Measurements from ENCODE around the gene ALDH1A3. TPM values are rescaled to one million over a fixed set of nuclear protein-coding genes. Genes with fewer than 3 reads are reported as not detected.

The ALDH1A3 gene
- total RNA-seq, 1 donor from 2014 or later = 210 TPM

DNA sequence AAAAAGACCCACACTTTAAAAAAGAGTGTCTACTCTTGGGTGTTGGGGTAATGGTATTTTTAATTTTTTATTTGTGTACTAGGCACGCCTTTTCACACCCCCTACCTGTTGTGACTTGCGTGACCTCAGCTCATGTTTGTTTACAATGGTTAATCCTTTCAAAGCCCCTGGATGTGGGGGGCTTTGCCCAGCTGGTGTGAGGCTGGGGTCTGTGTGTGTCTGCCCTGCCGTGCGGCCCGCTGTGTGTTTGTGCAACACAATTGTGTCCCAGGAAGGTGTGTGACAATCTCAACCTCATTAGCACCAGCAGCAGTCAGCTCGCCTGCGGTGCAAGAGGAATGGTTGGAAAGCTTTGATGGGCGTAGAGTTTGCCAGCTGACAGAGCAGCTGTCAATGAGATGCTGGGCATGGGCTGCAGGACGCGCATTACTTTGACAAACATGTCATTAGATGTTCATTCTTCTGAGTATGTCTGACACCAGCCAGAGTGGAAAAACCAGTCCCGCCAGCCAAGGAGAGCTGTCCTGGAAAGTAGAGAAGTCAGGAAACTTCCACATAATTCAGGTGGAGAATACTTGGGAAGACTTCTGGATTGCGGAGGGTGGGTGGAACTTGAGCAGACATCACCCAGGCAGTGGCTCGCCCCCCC, 49.1 kb downstream of the ALDH1A3 start:
- TF ChIP-seq, protein P1, sequence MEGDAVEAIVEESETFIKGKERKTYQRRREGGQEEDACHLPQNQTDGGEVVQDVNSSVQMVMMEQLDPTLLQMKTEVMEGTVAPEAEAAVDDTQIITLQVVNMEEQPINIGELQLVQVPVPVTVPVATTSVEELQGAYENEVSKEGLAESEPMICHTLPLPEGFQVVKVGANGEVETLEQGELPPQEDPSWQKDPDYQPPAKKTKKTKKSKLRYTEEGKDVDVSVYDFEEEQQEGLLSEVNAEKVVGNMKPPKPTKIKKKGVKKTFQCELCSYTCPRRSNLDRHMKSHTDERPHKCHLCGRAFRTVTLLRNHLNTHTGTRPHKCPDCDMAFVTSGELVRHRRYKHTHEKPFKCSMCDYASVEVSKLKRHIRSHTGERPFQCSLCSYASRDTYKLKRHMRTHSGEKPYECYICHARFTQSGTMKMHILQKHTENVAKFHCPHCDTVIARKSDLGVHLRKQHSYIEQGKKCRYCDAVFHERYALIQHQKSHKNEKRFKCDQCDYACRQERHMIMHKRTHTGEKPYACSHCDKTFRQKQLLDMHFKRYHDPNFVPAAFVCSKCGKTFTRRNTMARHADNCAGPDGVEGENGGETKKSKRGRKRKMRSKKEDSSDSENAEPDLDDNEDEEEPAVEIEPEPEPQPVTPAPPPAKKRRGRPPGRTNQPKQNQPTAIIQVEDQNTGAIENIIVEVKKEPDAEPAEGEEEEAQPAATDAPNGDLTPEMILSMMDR (IDR thresholded peaks at IDR 0.05; ENCODE audit: insufficient read depth, low read length, poor library complexity, severe bottlenecking) = no peak
- H3K4me3 ChIP-seq (ENCODE audit: low read depth, low read length) = no peak overlapping the region
- H3K27me3 ChIP-seq (ENCODE audit: control insufficient read depth, insufficient read depth, low read length) = no peaks in the 10 kb centered on the region
- no peak for DNase-seq (ENCODE audit: low read depth)
- no peaks in the 10 kb centered on the region for H3K36me3 ChIP-seq (ENCODE audit: control insufficient read depth, insufficient read depth, low read length)

GRCh38 chr15:100929641-100930042, 50.0 kb downstream of the ALDH1A3 start:
- Histone ChIP-seq H3K27me3 (ENCODE audit: control insufficient read depth, insufficient read depth, low read length) (no peaks in the 10 kb centered on the region), H3K36me3 (ENCODE audit: control insufficient read depth, insufficient read depth, low read length) (no peaks in the 10 kb centered on the region), H3K4me3 (ENCODE audit: low read depth, low read length) (no peak overlapping the region)
- no peak for DNase-seq (ENCODE audit: low read depth)
- TF ChIP-seq, protein P1 (IDR thresholded peaks at IDR 0.05; ENCODE audit: insufficient read depth, low read length, poor library complexity, severe bottlenecking) = no peak

GRCh38 chr15:100930306-100930848, 50.7 kb downstream of the ALDH1A3 start:
- TF ChIP-seq, protein P1 (IDR thresholded peaks at IDR 0.05; ENCODE audit: insufficient read depth, low read length, poor library complexity, severe bottlenecking) = no peak

GRCh38 chr15:100931143-100931890, 51.7 kb downstream of the ALDH1A3 start:
- Histone ChIP-seq H3K36me3 (ENCODE audit: control insufficient read depth, insufficient read depth, low read length) (no peaks in the 10 kb centered on the region), H3K4me3 (ENCODE audit: low read depth, low read length) (no peak overlapping the region), H3K27me3 (ENCODE audit: control insufficient read depth, insufficient read depth, low read length) (no peaks in the 10 kb centered on the region)
- DNase-seq (ENCODE audit: low read depth) = no peak
- TF ChIP-seq, protein P1 (IDR thresholded peaks at IDR 0.05; ENCODE audit: insufficient read depth, low read length, poor library complexity, severe bottlenecking) = no peak

More at GRCh38 chr15:100930306-100930848, 50.7 kb downstream of the ALDH1A3 start:
- Histone ChIP-seq H3K4me3 (ENCODE audit: low read depth, low read length) (no peak overlapping the region), H3K27me3 (ENCODE audit: control insufficient read depth, insufficient read depth, low read length) (no peaks in the 10 kb centered on the region), H3K36me3 (ENCODE audit: control insufficient read depth, insufficient read depth, low read length) (no peaks in the 10 kb centered on the region)
- no peak for DNase-seq (ENCODE audit: low read depth)

DNA sequence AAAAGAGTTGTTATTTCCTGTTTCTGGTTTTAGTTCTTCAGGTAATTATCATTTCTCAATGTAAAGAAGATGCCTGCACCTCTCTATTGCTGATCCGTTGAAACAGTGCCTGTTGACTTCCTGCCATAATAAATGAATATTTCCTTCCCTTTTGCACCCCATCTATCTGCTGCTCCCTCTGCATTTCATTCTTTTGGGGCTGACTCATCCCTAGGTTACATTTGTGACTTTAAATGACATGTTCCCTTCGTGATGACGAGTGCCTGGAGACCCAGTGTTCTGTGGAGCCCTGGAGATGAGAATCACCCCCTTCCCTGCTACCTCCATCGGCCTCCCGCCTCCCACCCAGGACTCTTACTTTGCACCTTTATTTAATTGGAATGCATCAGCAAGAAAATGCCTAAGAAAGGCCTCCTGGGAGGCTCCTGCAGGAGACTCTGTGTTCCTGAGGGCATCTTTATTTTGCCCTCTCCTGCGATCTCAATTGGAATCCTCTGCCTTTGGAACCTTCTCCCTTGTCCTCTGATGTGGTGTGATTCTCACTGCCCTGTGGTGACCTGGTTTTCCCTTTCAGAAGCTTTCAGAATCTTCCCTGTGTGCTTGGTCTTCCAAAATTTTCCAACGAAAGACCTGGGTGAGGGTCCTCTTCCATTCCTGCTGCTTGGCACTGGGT, 53.2 kb downstream of the ALDH1A3 start:
- no peaks in the 10 kb centered on the region for H3K36me3 ChIP-seq (ENCODE audit: control insufficient read depth, insufficient read depth, low read length)
- no peak overlapping the region for H3K4me3 ChIP-seq (ENCODE audit: low read depth, low read length)
- no peaks in the 10 kb centered on the region for H3K27me3 ChIP-seq (ENCODE audit: control insufficient read depth, insufficient read depth, low read length)
- TF ChIP-seq, protein P1 (IDR thresholded peaks at IDR 0.05; ENCODE audit: insufficient read depth, low read length, poor library complexity, severe bottlenecking) = no peak
- no peak for DNase-seq (ENCODE audit: low read depth)

Data from kidney epithelial cell (primary cell).